Lung (tissue), 12 donors: ENCODE measurements around the gene CST6. TPM values are rescaled to one million over a fixed set of nuclear protein-coding genes. Genes with fewer than 3 reads are reported as not detected.
"Not testable (repeated sequence)": the region's sequence is repeated elsewhere in the genome, so short reads cannot be mapped to it uniquely, and the experiment has no call there.

Experiments used
- ATAC-seq: fragments of 200-7000 bp; cut with Tn5 transposase; one replicate; pipeline ENCODE4 v1.9.1; 2020; ENCODE audit warnings: moderate number of reproducible peaks; ENCODE audit not compliant: insufficient read depth, low FRiP score
- DNase-seq, 3 donors: peaks; one replicate each; pipeline ENCODE4 v3.0.0-alpha.2; 2013 to 2017
- H3K27ac ChIP-seq, 2 donors: one replicate each; pipeline ENCODE4 v1.5.1; 2013; ENCODE audit warnings: mild to moderate bottlenecking in 2 of 2, moderate library complexity in 2 of 2, control low read depth in 1 of 2, inconsistent platforms in 1 of 2, low read depth in 1 of 2, low read length in 1 of 2
- H3K27me3 ChIP-seq, 3 donors: one replicate each; pipeline ENCODE4 v1.5.1; 2013; ENCODE audit warnings: low read length in 2 of 3; ENCODE audit not compliant: control insufficient read depth in 3 of 3, insufficient read depth in 3 of 3
- H3K36me3 ChIP-seq, 4 donors: one replicate each; pipeline ENCODE4 v1.5.1; 2013; ENCODE audit warnings: low read length in 4 of 4, mild to moderate bottlenecking in 1 of 4, moderate library complexity in 1 of 4; ENCODE audit not compliant: control insufficient read depth in 4 of 4, insufficient read depth in 4 of 4
- H3K4me1 ChIP-seq, 5 donors: one replicate each; pipeline ENCODE4 v1.5.1; 2013; ENCODE audit warnings: low read length in 5 of 5, mild to moderate bottlenecking in 2 of 5, moderate library complexity in 1 of 5; ENCODE audit not compliant: control insufficient read depth in 5 of 5, insufficient read depth in 5 of 5
- H3K4me3 ChIP-seq: one replicate; pipeline ENCODE4 v1.5.1; 2013; ENCODE audit warnings: mild to moderate bottlenecking, control low read depth, moderate library complexity
- H3K9ac ChIP-seq, 2 donors: one replicate each; pipeline ENCODE4 v1.5.1; 2013; ENCODE audit warnings: low read length in 2 of 2, control low read depth in 1 of 2; ENCODE audit not compliant: insufficient read depth in 1 of 2
- H3K9me3 ChIP-seq, 4 donors: one replicate each; pipeline ENCODE4 v1.5.1; 2013; ENCODE audit warnings: low read length in 3 of 4, mild to moderate bottlenecking in 1 of 4, moderate library complexity in 1 of 4; ENCODE audit not compliant: control insufficient read depth in 4 of 4, insufficient read depth in 3 of 4
- CTCF ChIP-seq: IDR thresholded peaks from 2 replicates; pipeline ENCODE4 v1.5.1; 2012; ENCODE audit warnings: mild to moderate bottlenecking; ENCODE audit errors: control extremely low read depth, extremely low read depth
- WGBS, 2 donors: extraction: QIAGEN DNeasy Blood & Tissue Kit; methylation state at CpG; one replicate each; pipeline ENCODE4 v1.1.7; 2013; 5-methylcytosine and 5-hydroxymethylcytosine counted together
- polyA plus RNA-seq, 2 donors: library from polyadenylated mRNA; stranded (reverse); fragments of 200-250 nt; gene quantifications; one replicate each; pipeline ENCODE4 v1.2.1, GENCODE V29; 2013
- total RNA-seq, 2 donors: library from RNA; depleted of rRNA in 1 of 2; stranded (reverse); fragments of >200 nt in 1 of 2; gene quantifications; one replicate each; pipeline ENCODE4 v1.2.1, GENCODE V29; 2014 to 2021
- donor health status: control.
- donor health status: control.
- donor health status: Bipolar disorder and iron deficiency.
- donor health status: healthy.
- donor health status: DM: yes; HTN: yes; CAD: no.

Gene CST6
- total and polyA plus RNA-seq, 4 donors = 7.1 to 38.8 (median 24.7) TPM

GRCh38 chr11:66007201-66007634 lies 4.6 kb upstream of the CST6 start:
- Histone ChIP-seq H3K27ac (no peak overlapping the region), H3K27me3 (peaks cover 0 to 16% (median 13%) of the 10 kb centered on the region in 3 donors), H3K4me3 (no peak overlapping the region), H3K36me3 (peaks cover 0 to 18% (median 14%) of the 10 kb centered on the region in 4 donors), H3K4me1 (peaks cover 0 to 11% (median 8%) of the 10 kb centered on the region in 5 donors), H3K9ac (no peak overlapping the region), H3K9me3 (no peaks in the 10 kb centered on the region)
- no peak for ATAC-seq
- TF ChIP-seq CTCF = no peak
- WGBS, 2 donors = 62 to 73% methylated on average over 5 of the region's 5 CpGs
- DNase-seq = no peak

- H3K4me3 ChIP-seq = no peak overlapping the region
- ATAC-seq (no peak), DNase-seq (no peak)
- H3K9ac ChIP-seq = no peak overlapping the region
- H3K36me3 ChIP-seq = peaks cover 0 to 18% (median 14%) of the 10 kb centered on the region in 4 donors
- H3K27me3 ChIP-seq = peaks cover 0 to 23% (median 19%) of the 10 kb centered on the region in 3 donors
- TF ChIP-seq CTCF = no peak
- WGBS, 2 donors = 73 to 93% methylated on average over 2 of the region's 2 CpGs
- no peaks in the 10 kb centered on the region for H3K9me3 ChIP-seq
- H3K27ac ChIP-seq = no peak overlapping the region
- H3K4me1 ChIP-seq = peaks cover 0 to 10% (median 4%) of the 10 kb centered on the region in 5 donors
These were observed 3.7 kb upstream of the CST6 start for GRCh38 chr11:66008095-66008467.

GRCh38 chr11:66008468-66009101 lies 3.2 kb upstream of the CST6 start:
- TF ChIP-seq CTCF = no peak
- Histone ChIP-seq H3K27ac (no peak overlapping the region), H3K9me3 (no peaks in the 10 kb centered on the region), H3K36me3 (peaks cover 0 to 16% (median 13%) of the 10 kb centered on the region in 4 donors), H3K9ac (no peak overlapping the region), H3K4me1 (peaks cover 0 to 5% (median 0%) of the 10 kb centered on the region in 5 donors), H3K4me3 (no peak overlapping the region), H3K27me3 (peaks cover 0 to 24% (median 20%) of the 10 kb centered on the region in 3 donors)
- ATAC-seq = no peak
- WGBS, 2 donors = 55% methylated on average over 10 of the region's 10 CpGs
- DNase-seq = no peak

- DNase-seq, ATAC-seq, H3K9ac ChIP-seq, H3K27ac ChIP-seq, H3K36me3 ChIP-seq, H3K9me3 ChIP-seq, H3K4me1 ChIP-seq, H3K4me3 ChIP-seq: not testable (repeated sequence)
- peaks cover 0 to 24% (median 20%) of the 10 kb centered on the region in 3 donors for H3K27me3 ChIP-seq
- 73 to 81% methylated on average over 4 of the region's 4 CpGs for WGBS, 2 donors
These were observed 1.8 kb upstream of the CST6 start for GRCh38 chr11:66010036-66010435.
